Measurements from ENCODE around the gene IGF2BP2.

- TF ChIP-seq, protein P1, sequence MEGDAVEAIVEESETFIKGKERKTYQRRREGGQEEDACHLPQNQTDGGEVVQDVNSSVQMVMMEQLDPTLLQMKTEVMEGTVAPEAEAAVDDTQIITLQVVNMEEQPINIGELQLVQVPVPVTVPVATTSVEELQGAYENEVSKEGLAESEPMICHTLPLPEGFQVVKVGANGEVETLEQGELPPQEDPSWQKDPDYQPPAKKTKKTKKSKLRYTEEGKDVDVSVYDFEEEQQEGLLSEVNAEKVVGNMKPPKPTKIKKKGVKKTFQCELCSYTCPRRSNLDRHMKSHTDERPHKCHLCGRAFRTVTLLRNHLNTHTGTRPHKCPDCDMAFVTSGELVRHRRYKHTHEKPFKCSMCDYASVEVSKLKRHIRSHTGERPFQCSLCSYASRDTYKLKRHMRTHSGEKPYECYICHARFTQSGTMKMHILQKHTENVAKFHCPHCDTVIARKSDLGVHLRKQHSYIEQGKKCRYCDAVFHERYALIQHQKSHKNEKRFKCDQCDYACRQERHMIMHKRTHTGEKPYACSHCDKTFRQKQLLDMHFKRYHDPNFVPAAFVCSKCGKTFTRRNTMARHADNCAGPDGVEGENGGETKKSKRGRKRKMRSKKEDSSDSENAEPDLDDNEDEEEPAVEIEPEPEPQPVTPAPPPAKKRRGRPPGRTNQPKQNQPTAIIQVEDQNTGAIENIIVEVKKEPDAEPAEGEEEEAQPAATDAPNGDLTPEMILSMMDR (conservative IDR thresholded peaks at IDR 0.05; ENCODE audit: low read depth, low read length): no peak
- TF ChIP-seq EZH2 (IDR thresholded peaks at IDR 0.05; ENCODE audit: borderline replicate concordance, low read depth, low read length, poor library complexity, severe bottlenecking): no peak
Measured at GRCh38 chr3:185844051-185844450, 19.2 kb upstream of the IGF2BP2 start.

Measured in A673 (cell line).